OCI-LY3 (cell line): ENCODE results near the gene SAMM50.

Experiments
- H2AFZ ChIP-seq: fragments of 200-600, 300-600 bp; shearing (Covaris generic); 2 replicates; pipeline ENCODE4 v1.6.0; 2014; ENCODE audit warnings: antibody characterized with exemption, low read depth, low read length
- H3K27ac ChIP-seq: fragments of 200-600, 300-600 bp; sonication (generic); 2 replicates; pipeline ENCODE4 v1.5.1; 2014; ENCODE audit warnings: mild to moderate bottlenecking, low read length, moderate library complexity, mixed read lengths
- H3K27me3 ChIP-seq: fragments of 200-600, 300-600 bp; sonication (generic); 2 replicates; pipeline ENCODE4 v1.6.1; 2014; ENCODE audit warnings: low read depth, low read length, mixed read lengths
- H3K36me3 ChIP-seq: fragments of 200-600, 300-600 bp; sonication (generic); replicated peaks from 2 replicates; pipeline ENCODE3; 2014; ENCODE audit warnings: low read depth, low read length, mixed read lengths
- H3K4me1 ChIP-seq: fragments of 300-600, 200-600 bp; sonication (generic); 2 replicates; pipeline ENCODE4 v1.6.1; 2014; ENCODE audit warnings: low read length, mixed read lengths
- H3K4me2 ChIP-seq: fragments of 200-600, 300-600 bp; sonication (generic); 2 replicates; pipeline ENCODE4 v1.6.1; 2014; ENCODE audit warnings: low read length, mixed read lengths
- H3K4me3 ChIP-seq: fragments of 300-600, 200-600 bp; sonication (generic); 2 replicates; pipeline ENCODE4 v1.5.1; 2014; ENCODE audit warnings: antibody characterized with exemption, mild to moderate bottlenecking, low read length, moderate library complexity
- H3K79me2 ChIP-seq: fragments of 300-600, 200-600 bp; shearing (Covaris generic); 2 replicates; pipeline ENCODE4 v1.6.1; 2014; ENCODE audit warnings: mild to moderate bottlenecking, low read length, mixed read lengths
- H3K9ac ChIP-seq: fragments of 300-600, 200-600 bp; shearing (Covaris generic); 2 replicates; pipeline ENCODE4 v1.6.0; 2014; ENCODE audit warnings: mild to moderate bottlenecking, low read length, moderate library complexity
- H3K9me3 ChIP-seq: fragments of 200-600, 300-600 bp; shearing (Covaris generic); 2 replicates; pipeline ENCODE4 v1.6.1; 2014; ENCODE audit warnings: low read length, mixed read lengths; ENCODE audit not compliant: insufficient read depth
- H4K20me1 ChIP-seq: fragments of 200-600, 300-600 bp; sonication (generic); 2 replicates; pipeline ENCODE4 v1.6.1; 2016; ENCODE audit warnings: low read length, mixed read lengths; ENCODE audit not compliant: insufficient read depth
- CTCF ChIP-seq: fragments of 200-600, 300-600 bp; sonication (generic); IDR thresholded peaks from 2 replicates; pipeline ENCODE4 v1.5.1; 2014; ENCODE audit warnings: antibody characterized with exemption, low read length, low read depth
- EZH2phosphoT487 ChIP-seq: fragments of 200-600 bp; shearing (Covaris generic); IDR thresholded peaks from 2 replicates; pipeline ENCODE4 v1.6.1; 2018; ENCODE audit warnings: antibody characterized with exemption, mixed run types, low read depth

Gene SAMM50

GRCh38 chr22:43988116-43988820 is 33.0 kb downstream of the SAMM50 start:
- H3K9me3 ChIP-seq: no peaks in the 10 kb centered on the region
- H2AFZ ChIP-seq: no peak overlapping the region
- H3K4me3 ChIP-seq: no peak overlapping the region
- no peak overlapping the region for H3K4me2 ChIP-seq
- H3K79me2 ChIP-seq: no peaks in the 10 kb centered on the region
- H3K27me3 ChIP-seq: no peaks in the 10 kb centered on the region
- peaks cover 42% of the 10 kb centered on the region for H3K36me3 ChIP-seq
- TF ChIP-seq CTCF: no peak
- no peak for TF ChIP-seq EZH2phosphoT487
- peaks cover under 1% of the 10 kb centered on the region; the same call in 1 of the 2 replicates for H3K4me1 ChIP-seq
- no peak overlapping the region for H3K9ac ChIP-seq
- no peak overlapping the region for H3K27ac ChIP-seq
- H4K20me1 ChIP-seq: no peaks in the 10 kb centered on the region

- Histone ChIP-seq H3K9ac (no peak overlapping the region), H3K4me1 (peaks cover 4% of the 10 kb centered on the region; the same call in 1 of the 2 replicates), H4K20me1 (no peaks in the 10 kb centered on the region), H3K79me2 (no peaks in the 10 kb centered on the region), H3K4me2 (no peak overlapping the region), H3K27me3 (no peaks in the 10 kb centered on the region), H3K27ac (no peak overlapping the region), H3K9me3 (no peaks in the 10 kb centered on the region), H3K4me3 (no peak overlapping the region), H2AFZ (no peak overlapping the region), H3K36me3 (peaks cover 43% of the 10 kb centered on the region)
- TF ChIP-seq EZH2phosphoT487: no peak
Observed at GRCh38 chr22:43988960-43989359, 33.7 kb downstream of the SAMM50 start.

GRCh38 chr22:43990044-43990443 is 34.8 kb downstream of the SAMM50 start:
- no peak overlapping the region for H3K27ac ChIP-seq
- no peaks in the 10 kb centered on the region for H4K20me1 ChIP-seq
- H3K36me3 ChIP-seq: peaks cover 50% of the 10 kb centered on the region
- H2AFZ ChIP-seq: no peak overlapping the region
- no peaks in the 10 kb centered on the region for H3K27me3 ChIP-seq
- H3K4me3 ChIP-seq: no peak overlapping the region
- no peaks in the 10 kb centered on the region for H3K79me2 ChIP-seq
- H3K9me3 ChIP-seq: no peaks in the 10 kb centered on the region
- no peak overlapping the region for H3K4me2 ChIP-seq
- peaks cover 4% of the 10 kb centered on the region; the same call in 1 of the 2 replicates for H3K4me1 ChIP-seq
- TF ChIP-seq EZH2phosphoT487: no peak
- no peak for TF ChIP-seq CTCF
- no peak overlapping the region for H3K9ac ChIP-seq

- H3K36me3 ChIP-seq: peaks cover 51% of the 10 kb centered on the region
- TF ChIP-seq EZH2phosphoT487: no peak
- TF ChIP-seq CTCF: no peak
Observed at GRCh38 chr22:43991316-43992020, 36.2 kb downstream of the SAMM50 start.

More at GRCh38 chr22:43991316-43992020, 36.2 kb downstream of the SAMM50 start:
- Histone ChIP-seq H3K79me2 (no peaks in the 10 kb centered on the region), H3K4me1 (peaks cover 4% of the 10 kb centered on the region; the same call in 1 of the 2 replicates), H4K20me1 (no peaks in the 10 kb centered on the region), H3K27ac (no peak overlapping the region), H3K27me3 (no peaks in the 10 kb centered on the region), H3K9ac (no peak overlapping the region), H3K4me2 (no peak overlapping the region), H3K9me3 (no peaks in the 10 kb centered on the region), H2AFZ (no peak overlapping the region), H3K4me3 (no peak overlapping the region)
